GM23338 (cell line): Measurements from ENCODE around the gene C4orf36. TPM values are rescaled to one million over a fixed set of nuclear protein-coding genes. Genes with fewer than 3 reads are reported as not detected.

Source experiments
- polyA plus RNA-seq: library from polyadenylated mRNA; unstranded; fragments of >200 nt; fragmentation: Nextera tagmentation; extraction: Ambion mirVana; gene quantifications from 2 replicates; pipeline ENCODE4 v1.2.1, GENCODE V29; 2016
- total RNA-seq: library from RNA; depleted of rRNA; stranded (reverse); fragments of >200 nt; shearing (Covaris generic); gene quantifications from 2 replicates; pipeline ENCODE4 v1.2.3, GENCODE V29; 2014; rRNA removed

Gene C4orf36
- total and polyA plus RNA-seq, 2 experiments from 2014 or later: 1.1 to 1.6 TPM

Other genes with a start within 250 kb of the C4orf36 start
- gene SLC10A6, start 43.0 kb downstream of the C4orf36 start, total RNA-seq: not detected in 2 replicates
- gene SLC10A6, start 43.0 kb downstream of the C4orf36 start, polyA plus RNA-seq: not detected in 2 replicates
- gene AFF1, start 42.6 kb upstream of the C4orf36 start, total RNA-seq: 53.8 and 67.2 TPM in 2 replicates
- 37.6 and 42.6 TPM in 2 replicates for gene AFF1, start 42.6 kb upstream of the C4orf36 start, polyA plus RNA-seq